ENCODE measurements around the gene CALML4. TPM values are rescaled to one million over a fixed set of nuclear protein-coding genes. Genes with fewer than 3 reads are reported as not detected.
"Not testable (repeated sequence)": the region's sequence is repeated elsewhere in the genome, so short reads cannot be mapped to it uniquely, and the experiment has no call there.

The CALML4 gene
- total RNA-seq, 1 donor = 5.2 TPM

GRCh38 chr15:68218331-68218730, 13.2 kb upstream of the CALML4 start:
- H3K4me3 ChIP-seq (ENCODE audit: low read length) = no peak overlapping the region
- no peaks in the 10 kb centered on the region for H3K9me3 ChIP-seq (ENCODE audit: low read depth, low read length)
- H3K4me1 ChIP-seq (ENCODE audit: insufficient read depth, low read length) = peaks cover 11% of the 10 kb centered on the region
- H3K27me3 ChIP-seq (ENCODE audit: insufficient read depth, low read length) = no peaks in the 10 kb centered on the region

GRCh38 chr15:68217341-68217740, 12.2 kb upstream of the CALML4 start:
- Histone ChIP-seq H3K27me3 (ENCODE audit: insufficient read depth, low read length) (no peaks in the 10 kb centered on the region), H3K4me1 (ENCODE audit: insufficient read depth, low read length) (peaks cover 11% of the 10 kb centered on the region), H3K9me3 (ENCODE audit: low read depth, low read length) (no peaks in the 10 kb centered on the region), H3K4me3 (ENCODE audit: low read length) (no peak overlapping the region)

GRCh38 chr15:68214838-68215254, 9.7 kb upstream of the CALML4 start:
- H3K4me1 ChIP-seq (ENCODE audit: insufficient read depth, low read length) = peaks cover 23% of the 10 kb centered on the region
- H3K9me3 ChIP-seq (ENCODE audit: low read depth, low read length) = no peaks in the 10 kb centered on the region
- H3K27me3 ChIP-seq (ENCODE audit: insufficient read depth, low read length) = no peaks in the 10 kb centered on the region
- H3K4me3 ChIP-seq (ENCODE audit: low read length) = no peak overlapping the region

- H3K9me3 ChIP-seq (ENCODE audit: low read depth, low read length) = no peaks in the 10 kb centered on the region
- H3K4me1 ChIP-seq (ENCODE audit: insufficient read depth, low read length) = peaks cover 28% of the 10 kb centered on the region
- H3K27me3 ChIP-seq (ENCODE audit: insufficient read depth, low read length) = no peaks in the 10 kb centered on the region
- H3K4me3 ChIP-seq (ENCODE audit: low read length) = no peak overlapping the region
Observed at GRCh38 chr15:68213991-68214837, 9.1 kb upstream of the CALML4 start.

- H3K9me3 ChIP-seq (ENCODE audit: low read depth, low read length); H3K4me3 ChIP-seq (ENCODE audit: low read length); H3K27me3 ChIP-seq (ENCODE audit: insufficient read depth, low read length): not testable (repeated sequence)
- H3K4me1 ChIP-seq (ENCODE audit: insufficient read depth, low read length) = peaks cover 36% of the 10 kb centered on the region
Observed at GRCh38 chr15:68213491-68213845, 8.3 kb upstream of the CALML4 start.

GRCh38 chr15:68211656-68212320, 6.7 kb upstream of the CALML4 start:
- Histone ChIP-seq H3K27me3 (ENCODE audit: insufficient read depth, low read length) (no peaks in the 10 kb centered on the region), H3K4me3 (ENCODE audit: low read length) (no peak overlapping the region), H3K9me3 (ENCODE audit: low read depth, low read length) (no peaks in the 10 kb centered on the region), H3K4me1 (ENCODE audit: insufficient read depth, low read length) (peaks cover 50% of the 10 kb centered on the region)

- no peaks in the 10 kb centered on the region for H3K9me3 ChIP-seq (ENCODE audit: low read depth, low read length)
- H3K27me3 ChIP-seq (ENCODE audit: insufficient read depth, low read length) = no peaks in the 10 kb centered on the region
- no peak overlapping the region for H3K4me3 ChIP-seq (ENCODE audit: low read length)
- peaks cover 58% of the 10 kb centered on the region for H3K4me1 ChIP-seq (ENCODE audit: insufficient read depth, low read length)
Observed at GRCh38 chr15:68210821-68211655, 5.9 kb upstream of the CALML4 start.

- H3K4me1 ChIP-seq (ENCODE audit: insufficient read depth, low read length) = peaks cover 62% of the 10 kb centered on the region
Observed at GRCh38 chr15:68210409-68210756, 5.3 kb upstream of the CALML4 start.

GRCh38 chr15:68209735-68210408, 4.7 kb upstream of the CALML4 start:
- peaks cover 63% of the 10 kb centered on the region for H3K4me1 ChIP-seq (ENCODE audit: insufficient read depth, low read length)
- no peaks in the 10 kb centered on the region for H3K27me3 ChIP-seq (ENCODE audit: insufficient read depth, low read length)
- H3K9me3 ChIP-seq (ENCODE audit: low read depth, low read length) = no peaks in the 10 kb centered on the region
- H3K4me3 ChIP-seq (ENCODE audit: low read length) = no peak overlapping the region

More at GRCh38 chr15:68210409-68210756, 5.3 kb upstream of the CALML4 start:
- no peaks in the 10 kb centered on the region for H3K27me3 ChIP-seq (ENCODE audit: insufficient read depth, low read length)
- no peaks in the 10 kb centered on the region for H3K9me3 ChIP-seq (ENCODE audit: low read depth, low read length)
- no peak overlapping the region for H3K4me3 ChIP-seq (ENCODE audit: low read length)

- Histone ChIP-seq H3K4me3 (ENCODE audit: low read length) (no peak overlapping the region), H3K9me3 (ENCODE audit: low read depth, low read length) (no peaks in the 10 kb centered on the region), H3K4me1 (ENCODE audit: insufficient read depth, low read length) (peaks cover 64% of the 10 kb centered on the region), H3K27me3 (ENCODE audit: insufficient read depth, low read length) (no peaks in the 10 kb centered on the region)
Observed at GRCh38 chr15:68209272-68209671, 4.1 kb upstream of the CALML4 start.

GRCh38 chr15:68208636-68209240, 3.6 kb upstream of the CALML4 start:
- H3K9me3 ChIP-seq (ENCODE audit: low read depth, low read length) = no peaks in the 10 kb centered on the region
- no peaks in the 10 kb centered on the region for H3K27me3 ChIP-seq (ENCODE audit: insufficient read depth, low read length)
- H3K4me3 ChIP-seq (ENCODE audit: low read length) = no peak overlapping the region
- H3K4me1 ChIP-seq (ENCODE audit: insufficient read depth, low read length) = peaks cover 70% of the 10 kb centered on the region

GRCh38 chr15:68208136-68208535, 3.0 kb upstream of the CALML4 start:
- Histone ChIP-seq H3K4me1 (ENCODE audit: insufficient read depth, low read length) (peaks cover 75% of the 10 kb centered on the region), H3K27me3 (ENCODE audit: insufficient read depth, low read length) (no peaks in the 10 kb centered on the region), H3K4me3 (ENCODE audit: low read length) (no peak overlapping the region), H3K9me3 (ENCODE audit: low read depth, low read length) (no peaks in the 10 kb centered on the region)

GRCh38 chr15:68207176-68207935, 2.2 kb upstream of the CALML4 start:
- Histone ChIP-seq H3K9me3 (ENCODE audit: low read depth, low read length) (no peaks in the 10 kb centered on the region), H3K4me1 (ENCODE audit: insufficient read depth, low read length) (peaks cover 75% of the 10 kb centered on the region), H3K27me3 (ENCODE audit: insufficient read depth, low read length) (no peaks in the 10 kb centered on the region), H3K4me3 (ENCODE audit: low read length) (no peak overlapping the region)

- no peak overlapping the region for H3K4me3 ChIP-seq (ENCODE audit: low read length)
- H3K9me3 ChIP-seq (ENCODE audit: low read depth, low read length) = no peaks in the 10 kb centered on the region
- H3K27me3 ChIP-seq (ENCODE audit: insufficient read depth, low read length) = no peaks in the 10 kb centered on the region
- H3K4me1 ChIP-seq (ENCODE audit: insufficient read depth, low read length) = peaks cover 75% of the 10 kb centered on the region
Observed at GRCh38 chr15:68206711-68207151, 1.6 kb upstream of the CALML4 start.

All from mononuclear cell (primary cell).